HG03280 (cell line): ENCODE results near the gene IGLL1.
"Not testable (repeated sequence)": the region's sequence is repeated elsewhere in the genome, so short reads cannot be mapped to it uniquely, and the experiment has no call there.

ENCODE experiments used
- ATAC-seq: cut with Tn5 transposase; IDR thresholded peaks from one replicate; pipeline ENCODE4 v1.9.1; 2021; ENCODE audit warnings: mild to moderate bottlenecking, moderate library complexity; ENCODE audit not compliant: unreplicated experiment

Gene IGLL1

DNA sequence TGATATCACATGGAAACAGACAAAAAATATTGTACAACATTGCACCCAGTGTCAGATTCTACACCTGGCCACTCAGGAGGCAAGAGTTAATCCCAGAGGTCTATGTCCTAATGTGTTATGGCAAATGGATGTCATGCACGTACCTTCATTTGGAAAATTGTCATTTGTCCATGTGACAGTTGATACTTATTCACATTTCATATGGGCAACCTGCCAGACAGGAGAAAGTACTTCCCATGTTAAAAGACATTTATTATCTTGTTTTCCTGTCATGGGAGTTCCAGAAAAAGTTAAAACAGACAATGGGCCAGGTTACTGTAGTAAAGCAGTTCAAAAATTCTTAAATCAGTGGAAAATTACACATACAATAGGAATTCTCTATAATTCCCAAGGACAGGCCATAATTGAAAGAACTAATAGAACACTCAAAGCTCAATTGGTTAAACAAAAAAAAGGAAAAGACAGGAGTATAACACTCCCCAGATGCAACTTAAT is 36.5 kb downstream of the IGLL1 start:
- ATAC-seq: not testable (repeated sequence)

GRCh38 chr22:23542933-23543332 is 37.2 kb downstream of the IGLL1 start:
- ATAC-seq: no peak

GRCh38 chr22:23542391-23542790 is 37.7 kb downstream of the IGLL1 start:
- ATAC-seq: not testable (repeated sequence)

DNA sequence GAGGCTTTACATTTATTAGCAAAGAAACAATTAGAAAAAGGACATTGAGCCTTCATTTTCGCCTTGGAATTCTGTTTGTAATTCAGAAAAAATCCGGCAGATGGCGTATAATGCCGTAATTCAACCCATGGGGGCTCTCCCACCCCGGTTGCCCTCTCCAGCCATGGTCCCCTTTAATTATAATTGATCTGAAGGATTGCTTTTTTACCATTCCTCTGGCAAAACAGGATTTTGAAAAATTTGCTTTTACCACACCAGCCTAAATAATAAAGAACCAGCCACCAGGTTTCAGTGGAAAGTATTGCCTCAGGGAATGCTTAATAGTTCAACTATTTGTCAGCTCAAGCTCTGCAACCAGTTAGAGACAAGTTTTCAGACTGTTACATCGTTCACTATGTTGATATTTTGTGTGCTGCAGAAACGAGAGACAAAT is 38.2 kb downstream of the IGLL1 start:
- not testable (repeated sequence) for ATAC-seq

- not testable (repeated sequence) for ATAC-seq
Measured at GRCh38 chr22:23540837-23541236, 39.3 kb downstream of the IGLL1 start.

DNA sequence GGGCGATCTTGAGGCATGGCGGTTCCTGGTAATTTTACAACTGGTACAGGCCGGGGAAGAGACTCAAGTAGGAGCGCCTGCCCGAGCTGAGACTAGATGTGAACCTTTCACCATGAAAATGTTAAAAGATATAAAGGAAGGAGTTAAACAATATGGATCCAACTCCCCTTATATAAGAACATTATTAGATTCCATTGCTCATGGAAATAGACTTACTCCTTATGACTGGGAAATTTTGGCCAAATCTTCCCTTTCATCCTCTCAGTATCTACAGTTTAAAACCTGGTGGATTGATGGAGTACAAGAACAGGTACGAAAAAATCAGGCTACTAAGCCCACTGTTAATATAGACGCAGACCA is 40.3 kb downstream of the IGLL1 start:
- not testable (repeated sequence) for ATAC-seq

- ATAC-seq: peak; percentile 73
Measured at GRCh38 chr22:23539135-23539838, 40.8 kb downstream of the IGLL1 start.

- not testable (repeated sequence) for ATAC-seq
Measured at GRCh38 chr22:23538696-23539030, 41.4 kb downstream of the IGLL1 start.

- ATAC-seq: not testable (repeated sequence)
Measured at GRCh38 chr22:23537830-23538695, 42.0 kb downstream of the IGLL1 start.

DNA sequence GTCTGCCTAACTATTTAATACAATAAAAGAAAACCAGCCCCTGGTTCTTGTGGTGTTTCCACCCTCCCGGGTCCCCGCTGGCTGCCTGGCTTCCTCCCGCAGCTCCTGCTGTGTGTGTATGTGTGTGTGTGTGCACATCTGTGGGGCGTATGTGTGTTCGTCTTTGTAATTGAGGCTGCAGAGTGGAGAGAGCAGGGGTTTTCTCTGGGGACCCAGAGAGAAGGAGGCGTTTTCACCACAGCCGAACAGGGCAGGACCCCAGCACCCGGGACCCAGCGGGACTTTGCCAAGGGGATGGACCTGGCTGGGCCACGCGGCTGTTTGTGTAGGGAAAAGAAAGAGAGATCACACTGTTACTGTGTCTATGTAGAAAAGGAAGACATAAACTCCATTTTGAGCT is 42.7 kb downstream of the IGLL1 start:
- ATAC-seq: no peak

GRCh38 chr22:23536821-23537345 is 43.2 kb downstream of the IGLL1 start:
- ATAC-seq: no peak

- ATAC-seq: not testable (repeated sequence)
Measured at GRCh38 chr22:23535790-23536661, 44.1 kb downstream of the IGLL1 start.

DNA sequence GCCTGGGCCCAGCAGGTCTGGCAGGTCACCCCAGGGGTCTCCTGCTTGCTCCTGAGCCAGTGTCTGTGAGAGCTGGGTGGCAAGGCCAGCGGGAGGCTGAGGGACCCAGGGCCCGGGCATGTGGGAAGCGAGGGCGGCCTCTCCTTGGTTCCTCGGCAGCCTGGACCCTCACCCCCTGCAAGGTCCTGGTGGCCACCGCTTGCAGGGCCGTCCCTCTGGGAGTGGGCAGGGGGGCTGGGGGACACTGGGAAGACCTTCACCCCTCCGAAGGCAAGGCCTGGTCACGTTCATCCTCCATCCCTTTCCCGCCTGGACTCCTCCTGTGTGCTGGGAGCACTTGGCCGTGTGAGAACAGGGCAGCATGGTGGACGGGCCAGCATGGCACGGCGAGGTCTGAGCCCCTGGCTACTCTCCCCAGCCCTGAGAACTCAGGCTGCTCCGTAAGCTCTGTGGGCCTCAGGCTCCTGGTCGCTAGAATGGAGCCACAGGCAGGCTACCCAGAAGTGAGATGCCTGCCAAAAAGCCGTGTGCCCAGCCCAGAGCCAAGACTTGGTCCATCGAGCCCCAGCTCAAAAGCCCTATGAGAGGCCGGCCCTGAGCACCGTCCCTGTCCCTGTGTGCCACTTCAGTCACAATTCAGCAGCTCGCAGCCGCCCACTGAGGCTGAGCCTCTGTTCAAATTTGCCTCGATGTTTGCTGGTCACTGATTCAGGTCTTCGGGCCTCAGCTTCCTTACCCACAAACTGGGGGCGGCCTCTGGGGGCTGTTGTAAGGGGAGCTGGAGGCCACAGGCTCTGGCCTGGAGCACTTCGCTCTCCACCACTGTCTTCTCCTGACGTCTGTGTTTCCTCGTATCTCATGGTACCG is 45.0 kb downstream of the IGLL1 start:
- no peak for ATAC-seq

DNA sequence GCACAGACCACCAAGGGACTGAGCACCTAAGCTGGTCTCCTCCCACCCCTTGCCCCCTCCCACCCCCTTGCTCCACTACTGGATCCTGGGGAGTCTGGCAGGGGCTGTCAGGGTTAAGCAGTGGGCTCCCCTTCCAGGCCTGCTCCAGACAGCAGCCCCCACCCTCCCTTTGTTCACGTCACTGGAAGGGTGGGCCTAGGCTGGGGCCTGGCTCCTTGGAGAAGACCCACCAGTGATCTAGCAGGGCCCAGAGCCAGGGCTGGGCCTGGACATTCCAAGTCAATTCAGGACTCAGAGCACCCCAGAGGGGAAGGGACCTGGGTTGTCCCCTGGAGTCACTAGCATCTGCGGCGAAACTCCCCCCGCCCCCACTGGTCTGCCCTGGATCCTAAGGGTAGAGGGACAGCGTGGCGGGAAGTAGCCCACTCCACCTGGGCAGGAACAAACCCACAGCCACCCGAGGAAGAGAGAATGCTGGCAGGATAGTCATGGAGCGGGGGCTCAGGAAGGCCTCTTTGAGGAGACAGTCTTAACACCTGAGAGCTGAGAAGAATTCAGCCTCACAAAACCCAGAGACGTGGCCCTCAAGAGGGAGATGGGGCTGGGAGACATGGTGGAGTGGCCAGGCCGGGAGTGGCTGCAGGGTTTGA is 45.8 kb downstream of the IGLL1 start:
- ATAC-seq: no peak

GRCh38 chr22:23533771-23534191 is 46.3 kb downstream of the IGLL1 start:
- ATAC-seq: no peak

- no peak for ATAC-seq
Measured at GRCh38 chr22:23533328-23533762, 46.7 kb downstream of the IGLL1 start.

DNA sequence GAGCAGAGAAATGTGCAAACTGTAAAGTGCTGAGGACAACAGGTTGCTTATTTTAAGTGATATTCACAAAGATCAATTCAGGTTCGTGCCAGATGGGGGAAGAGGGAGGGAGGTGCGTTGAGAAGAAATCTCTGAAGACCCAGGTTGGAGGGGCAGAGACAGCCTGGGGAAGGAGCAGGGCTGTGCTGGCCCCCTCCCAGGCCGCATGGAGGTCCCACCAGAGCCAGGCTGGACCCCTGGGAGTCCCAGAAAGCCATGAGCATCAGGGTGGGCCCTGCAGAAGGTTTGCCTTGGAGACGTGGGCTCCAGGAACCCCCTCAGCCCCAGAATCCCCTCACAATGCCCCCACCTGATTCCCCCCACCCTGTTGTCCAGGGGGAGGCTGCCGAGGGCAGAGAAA is 47.4 kb downstream of the IGLL1 start:
- ATAC-seq: no peak

- no peak for ATAC-seq
Measured at GRCh38 chr22:23531966-23532705, 48.0 kb downstream of the IGLL1 start.
